Ovary (tissue), 3 donors: Measurements from ENCODE around the gene CREG1.

Experiments
- POLR2A ChIP-seq: fragments of 450-650 bp; IDR thresholded peaks from one replicate; pipeline ENCODE4 v1.6.1; 2017; ENCODE audit warnings: antibody characterized with exemption, mild to moderate bottlenecking, moderate library complexity
- TF ChIP-seq, protein P1 (sequence below), 3 donors: fragments of 450-650 bp in 2 of 3; fragments of 200-600 bp in 1 of 3; IDR thresholded peaks; one replicate each; pipeline versions ENCODE4 v1.5.1 to v1.8.0; 2016 to 2022; ENCODE audit warnings: antibody characterized with exemption in 3 of 3, mild to moderate bottlenecking in 1 of 3
- donor health status: DM: no; HTN: no; CAD: no.

DNA sequence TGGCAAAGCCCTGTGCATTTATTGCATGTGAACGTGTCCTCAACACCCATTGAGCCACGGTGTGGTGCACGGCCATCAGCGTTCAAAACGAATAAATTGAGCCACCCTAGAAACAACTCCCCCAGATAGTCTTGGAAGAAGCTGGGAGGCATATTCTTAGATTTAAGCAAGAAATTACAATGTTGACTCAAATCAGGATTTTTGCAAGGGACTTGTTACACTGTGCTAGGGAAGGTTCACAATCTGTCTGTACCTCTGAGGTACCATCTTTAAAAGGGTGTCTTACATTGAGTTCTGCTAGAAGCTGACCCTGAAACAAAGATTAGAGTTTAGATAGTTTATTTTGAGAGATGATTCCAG is 51.4 kb downstream of the CREG1 start:
- TF ChIP-seq, protein P1, sequence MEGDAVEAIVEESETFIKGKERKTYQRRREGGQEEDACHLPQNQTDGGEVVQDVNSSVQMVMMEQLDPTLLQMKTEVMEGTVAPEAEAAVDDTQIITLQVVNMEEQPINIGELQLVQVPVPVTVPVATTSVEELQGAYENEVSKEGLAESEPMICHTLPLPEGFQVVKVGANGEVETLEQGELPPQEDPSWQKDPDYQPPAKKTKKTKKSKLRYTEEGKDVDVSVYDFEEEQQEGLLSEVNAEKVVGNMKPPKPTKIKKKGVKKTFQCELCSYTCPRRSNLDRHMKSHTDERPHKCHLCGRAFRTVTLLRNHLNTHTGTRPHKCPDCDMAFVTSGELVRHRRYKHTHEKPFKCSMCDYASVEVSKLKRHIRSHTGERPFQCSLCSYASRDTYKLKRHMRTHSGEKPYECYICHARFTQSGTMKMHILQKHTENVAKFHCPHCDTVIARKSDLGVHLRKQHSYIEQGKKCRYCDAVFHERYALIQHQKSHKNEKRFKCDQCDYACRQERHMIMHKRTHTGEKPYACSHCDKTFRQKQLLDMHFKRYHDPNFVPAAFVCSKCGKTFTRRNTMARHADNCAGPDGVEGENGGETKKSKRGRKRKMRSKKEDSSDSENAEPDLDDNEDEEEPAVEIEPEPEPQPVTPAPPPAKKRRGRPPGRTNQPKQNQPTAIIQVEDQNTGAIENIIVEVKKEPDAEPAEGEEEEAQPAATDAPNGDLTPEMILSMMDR (IDR thresholded peaks at IDR 0.05): no peak
- TF ChIP-seq POLR2A: no peak
